GM12864 (cell line): Measurements from ENCODE around the gene KL.
A peak's percentile ranks its signal among the peaks of the same experiment; 100 is the strongest.

Experiments used
- DNase-seq: peaks from one replicate; pipeline ENCODE4 v3.0.0-alpha.2; 2011; ENCODE audit warnings: low read depth
- H3K4me3 ChIP-seq: 2 replicates; pipeline ENCODE4 v1.5.1; 2011; ENCODE audit warnings: mild to moderate bottlenecking, low read depth, low read length, control low read depth
- TF ChIP-seq, protein P1 (sequence below): IDR thresholded peaks from 2 replicates; pipeline ENCODE4 v1.5.1; 2011; ENCODE audit warnings: low read depth, mild to moderate bottlenecking, moderate library complexity, low read length, control low read depth, inconsistent platforms; ENCODE audit errors: missing control alignments

Gene KL

DNA sequence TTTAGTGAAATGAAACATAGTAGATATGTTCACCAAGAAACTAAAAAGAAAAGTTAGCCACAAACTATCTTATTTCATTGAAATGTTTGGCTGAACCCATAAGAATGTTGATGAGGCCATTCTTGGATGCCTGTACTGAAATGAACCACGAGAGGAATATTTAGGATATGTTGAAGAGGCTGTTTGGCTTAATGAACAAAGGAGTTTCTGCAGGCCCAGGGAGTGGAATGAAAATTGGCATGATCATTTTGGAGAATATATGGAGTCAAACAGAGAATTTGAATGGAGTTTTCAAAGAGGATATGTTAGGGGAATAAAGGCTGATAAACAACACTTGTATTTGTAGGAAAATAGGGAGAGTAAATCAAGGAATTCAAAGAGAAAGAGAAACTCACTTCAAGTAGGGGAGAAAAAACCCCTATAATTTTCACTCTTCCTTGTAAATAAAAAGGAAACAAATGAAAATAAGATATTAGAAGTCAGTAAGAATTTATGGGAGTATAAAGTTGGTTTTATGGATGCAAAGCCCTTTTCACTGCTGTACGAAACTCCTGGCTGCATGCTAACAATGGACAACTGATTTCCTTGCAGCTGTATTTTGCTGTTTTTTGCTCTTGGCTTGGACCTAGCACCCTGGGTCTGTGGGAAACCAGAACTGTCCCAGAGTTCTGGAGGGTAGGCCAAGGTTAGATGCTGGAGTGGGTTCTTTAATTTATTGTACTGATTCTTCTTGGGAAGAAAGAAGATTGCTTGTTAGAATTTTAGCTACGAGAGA lies 36.5 kb downstream of the KL start:
- no peak for DNase-seq
- H3K4me3 ChIP-seq: no peak overlapping the region
- TF ChIP-seq, protein P1, sequence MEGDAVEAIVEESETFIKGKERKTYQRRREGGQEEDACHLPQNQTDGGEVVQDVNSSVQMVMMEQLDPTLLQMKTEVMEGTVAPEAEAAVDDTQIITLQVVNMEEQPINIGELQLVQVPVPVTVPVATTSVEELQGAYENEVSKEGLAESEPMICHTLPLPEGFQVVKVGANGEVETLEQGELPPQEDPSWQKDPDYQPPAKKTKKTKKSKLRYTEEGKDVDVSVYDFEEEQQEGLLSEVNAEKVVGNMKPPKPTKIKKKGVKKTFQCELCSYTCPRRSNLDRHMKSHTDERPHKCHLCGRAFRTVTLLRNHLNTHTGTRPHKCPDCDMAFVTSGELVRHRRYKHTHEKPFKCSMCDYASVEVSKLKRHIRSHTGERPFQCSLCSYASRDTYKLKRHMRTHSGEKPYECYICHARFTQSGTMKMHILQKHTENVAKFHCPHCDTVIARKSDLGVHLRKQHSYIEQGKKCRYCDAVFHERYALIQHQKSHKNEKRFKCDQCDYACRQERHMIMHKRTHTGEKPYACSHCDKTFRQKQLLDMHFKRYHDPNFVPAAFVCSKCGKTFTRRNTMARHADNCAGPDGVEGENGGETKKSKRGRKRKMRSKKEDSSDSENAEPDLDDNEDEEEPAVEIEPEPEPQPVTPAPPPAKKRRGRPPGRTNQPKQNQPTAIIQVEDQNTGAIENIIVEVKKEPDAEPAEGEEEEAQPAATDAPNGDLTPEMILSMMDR: no peak

DNA sequence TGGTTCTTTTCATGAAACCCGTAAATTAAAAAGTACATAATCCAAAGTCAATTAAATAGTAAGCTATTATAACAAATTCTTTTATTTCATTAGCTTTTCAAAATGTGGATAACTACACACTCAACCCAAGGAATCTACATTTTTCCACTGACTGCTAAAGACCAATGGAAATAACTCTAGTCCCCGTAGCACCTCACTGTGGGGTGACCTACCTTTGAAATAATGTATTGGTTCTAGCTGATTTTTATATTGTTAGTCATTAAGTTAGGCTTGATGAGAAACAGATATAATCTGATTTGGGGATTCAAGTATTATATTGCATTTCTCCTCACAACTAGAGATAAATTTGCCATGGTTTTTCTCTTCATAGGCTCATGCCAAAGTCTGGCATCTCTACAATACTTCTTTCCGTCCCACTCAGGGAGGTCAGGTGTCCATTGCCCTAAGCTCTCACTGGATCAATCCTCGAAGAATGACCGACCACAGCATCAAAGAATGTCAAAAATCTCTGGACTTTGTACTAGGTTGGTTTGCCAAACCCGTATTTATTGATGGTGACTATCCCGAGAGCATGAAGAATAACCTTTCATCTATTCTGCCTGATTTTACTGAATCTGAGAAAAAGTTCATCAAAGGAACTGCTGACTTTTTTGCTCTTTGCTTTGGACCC lies 37.3 kb downstream of the KL start:
- TF ChIP-seq, protein P1: no peak
- no peak overlapping the region for H3K4me3 ChIP-seq
- DNase-seq: no peak

DNA sequence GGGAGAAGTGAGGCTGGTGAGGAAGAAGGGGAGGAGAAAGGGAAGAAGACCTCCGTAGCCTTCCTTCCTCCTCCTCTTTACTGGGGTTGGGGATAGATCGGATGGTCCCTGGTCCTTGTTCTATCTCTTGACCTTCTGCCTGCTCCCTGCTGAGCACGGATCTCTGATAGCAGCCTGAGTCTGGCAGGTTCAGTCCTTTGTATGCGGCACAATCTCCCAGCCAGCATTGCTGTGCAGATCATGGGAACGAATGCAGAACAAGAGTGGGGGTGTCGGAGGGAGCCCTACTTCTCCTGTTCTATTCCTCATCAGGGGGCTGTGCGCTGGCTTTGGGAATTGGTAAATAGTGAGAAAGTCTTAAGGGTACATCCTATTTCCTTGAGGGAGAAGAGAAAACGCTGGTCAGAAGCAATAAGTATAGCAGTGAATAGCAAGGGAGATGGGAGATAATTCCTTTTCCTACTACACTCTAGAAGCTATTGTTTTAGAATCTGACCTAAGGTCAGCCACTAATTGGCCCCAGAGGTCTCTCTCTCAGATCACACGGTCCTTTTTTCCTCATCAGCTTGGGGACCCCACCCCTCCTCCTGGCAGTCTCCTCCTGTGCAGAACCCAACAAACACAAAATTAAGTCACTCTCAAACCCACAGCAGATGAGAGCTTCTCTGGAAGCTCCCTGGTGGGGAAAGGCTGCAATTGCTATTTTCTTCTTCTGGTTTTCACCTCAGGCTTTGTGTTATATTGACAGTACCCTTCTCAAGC lies 41.0 kb downstream of the KL start:
- H3K4me3 ChIP-seq: no peak overlapping the region
- DNase-seq: no peak
- TF ChIP-seq, protein P1: peak; percentile 67

DNA sequence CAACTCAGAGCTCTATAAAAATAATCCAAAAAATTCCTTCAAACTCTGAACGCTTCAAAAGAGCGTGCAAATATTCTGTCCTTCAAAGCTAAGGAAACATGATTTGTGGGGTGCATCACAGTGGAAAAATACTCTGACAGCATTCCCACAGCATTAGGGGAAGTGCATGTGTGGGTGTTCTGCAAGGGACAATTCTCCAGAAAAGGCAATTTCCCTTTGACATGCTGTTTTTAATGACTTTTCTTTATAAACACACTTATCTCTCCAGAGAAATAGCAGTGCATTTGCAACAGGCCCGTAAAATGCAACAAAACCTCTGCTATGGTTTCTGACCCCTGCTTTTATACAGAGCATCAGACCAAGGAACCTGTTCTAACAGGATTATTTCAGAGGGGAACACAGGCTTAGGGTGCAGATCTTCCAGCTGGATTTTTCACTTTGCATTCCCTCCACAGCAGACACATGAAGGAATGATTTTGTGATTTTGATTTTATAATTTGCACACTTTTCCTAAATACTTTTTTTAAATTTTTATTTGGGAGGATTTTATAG lies 42.6 kb downstream of the KL start:
- TF ChIP-seq, protein P1: no peak
- no peak for DNase-seq

DNA sequence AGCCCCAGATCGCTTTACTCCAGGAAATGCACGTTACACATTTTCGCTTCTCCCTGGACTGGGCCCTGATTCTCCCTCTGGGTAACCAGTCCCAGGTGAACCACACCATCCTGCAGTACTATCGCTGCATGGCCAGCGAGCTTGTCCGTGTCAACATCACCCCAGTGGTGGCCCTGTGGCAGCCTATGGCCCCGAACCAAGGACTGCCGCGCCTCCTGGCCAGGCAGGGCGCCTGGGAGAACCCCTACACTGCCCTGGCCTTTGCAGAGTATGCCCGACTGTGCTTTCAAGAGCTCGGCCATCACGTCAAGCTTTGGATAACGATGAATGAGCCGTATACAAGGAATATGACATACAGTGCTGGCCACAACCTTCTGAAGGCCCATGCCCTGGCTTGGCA lies 44.6 kb downstream of the KL start:
- no peak for DNase-seq
- TF ChIP-seq, protein P1: no peak
- H3K4me3 ChIP-seq: no peak overlapping the region

More for the DNA sequence above, 42.6 kb downstream of the KL start:
- no peak overlapping the region for H3K4me3 ChIP-seq

DNA sequence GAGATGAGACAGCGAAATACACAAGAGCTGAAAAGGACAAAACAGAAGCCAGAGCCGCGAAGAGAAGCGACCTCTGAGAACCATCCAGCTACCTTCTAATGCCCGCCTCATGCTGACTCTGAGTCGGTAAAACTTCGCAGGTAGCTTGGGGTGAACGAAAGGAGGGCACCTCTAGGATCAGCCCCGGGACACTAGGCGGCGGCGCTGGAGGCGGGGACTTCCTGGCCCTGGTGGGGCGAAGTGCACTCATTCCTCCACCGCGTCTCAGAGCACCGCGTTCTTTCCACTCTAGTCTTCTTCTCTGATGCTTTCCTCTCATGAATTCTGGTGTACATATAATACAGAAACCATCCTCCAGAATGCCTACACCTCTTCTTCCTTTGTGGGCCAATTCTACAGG lies 50.1 kb downstream of the KL start:
- TF ChIP-seq, protein P1: no peak
- DNase-seq: no peak
- no peak overlapping the region for H3K4me3 ChIP-seq
